ENCODE measurements around the gene RBFA.

RBFA gene

DNA sequence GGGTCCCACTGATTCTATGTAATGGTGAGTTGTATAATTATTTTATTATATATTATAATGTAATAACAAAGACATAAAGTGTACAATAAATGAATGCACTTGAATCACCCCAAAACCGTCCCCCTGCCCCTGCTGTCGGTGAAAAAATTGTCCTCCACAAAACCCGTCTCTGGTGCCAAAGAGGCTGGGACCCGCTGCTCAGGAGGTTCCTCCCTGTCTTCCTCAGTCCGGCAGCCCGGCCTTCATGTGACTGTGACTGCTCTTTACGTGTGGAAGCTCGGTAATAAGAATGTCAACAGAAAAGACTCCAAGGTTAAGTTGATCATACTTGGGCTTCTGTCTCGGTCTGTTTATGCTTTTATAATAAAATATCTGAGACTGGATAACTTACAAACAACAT, 42.1 kb downstream of the RBFA start:
- DNase-seq, result no peak

GRCh38 chr18:80077873-80078272, 43.6 kb downstream of the RBFA start:
- no peak for DNase-seq

Measured in T-helper 9 cell (primary cell).